ENCODE data around the gene PDE10A.

GRCh38 chr6:165545806-165546205 lies 117.2 kb downstream of the PDE10A start:
- TF ChIP-seq CTCF (IDR thresholded peaks at IDR 0.05; ENCODE audit: low read length) (no peak), EZH2 (IDR thresholded peaks at IDR 0.05; ENCODE audit: borderline replicate concordance, low read length) (no peak)

Measured in OCI-LY1 (cell line).